HepG2 (cell line): Measurements from ENCODE around the gene S100A16. TPM values are rescaled to one million over a fixed set of nuclear protein-coding genes. Genes with fewer than 3 reads are reported as not detected.

Experiments used
- CENPT ChIP-seq: sonication (generic); formaldehyde crosslinking; IDR thresholded peaks from 2 replicates; pipeline ENCODE4 v1.8.0; 2022; ENCODE audit warnings: low read depth, mild to moderate bottlenecking, moderate library complexity, missing genetic modification reagents
- EEA1 ChIP-seq: sonication (generic); formaldehyde crosslinking; IDR thresholded peaks from 2 replicates; pipeline ENCODE4 v1.5.1; 2020; ENCODE audit warnings: mild to moderate bottlenecking, missing genetic modification reagents, borderline replicate concordance
- GFI1 ChIP-seq: sonication (generic); formaldehyde crosslinking; IDR thresholded peaks from 2 replicates; pipeline ENCODE4 v1.5.0; 2020; ENCODE audit warnings: missing genetic modification reagents, mild to moderate bottlenecking, borderline replicate concordance
- MIER3 ChIP-seq: IDR thresholded peaks from 2 replicates; pipeline ENCODE4 v1.6.1; 2016; ENCODE audit warnings: missing compliant biosample characterization, borderline replicate concordance
- NCOA5 ChIP-seq: sonication (generic); formaldehyde crosslinking; IDR thresholded peaks from 2 replicates; pipeline ENCODE4 v1.4.0; 2020; ENCODE audit warnings: missing genetic modification reagents
- PLRG1 ChIP-seq: fragments of 450-650 bp; conservative IDR thresholded peaks from 2 replicates; pipeline ENCODE4 v1.6.1; 2016
- SOX13 ChIP-seq, 3 experiments: fragments of 450-650 bp in 1 of 3; sonication (generic) in 1 of 3; formaldehyde crosslinking in 1 of 3; IDR thresholded peaks in 2 of 3; conservative IDR thresholded peaks in 1 of 3; 2 replicates each; pipeline versions ENCODE4 v1.5.0 to v1.6.1; 2016 to 2020; ENCODE audit warnings: antibody characterized with exemption in 1 of 3, mild to moderate bottlenecking in 1 of 3, missing compliant biosample characterization in 1 of 3, missing genetic modification reagents in 1 of 3, moderate library complexity in 1 of 3
- TCF12 ChIP-seq, 2 experiments: fragments of 450-650 bp in 1 of 2; sonication (generic) in 1 of 2; formaldehyde crosslinking in 1 of 2; IDR thresholded peaks; 2 replicates each; pipeline versions ENCODE4 v1.6.1 to v1.8.0; 2017 to 2022; ENCODE audit warnings: antibody characterized with exemption in 1 of 2, mild to moderate bottlenecking in 1 of 2, missing genetic modification reagents in 1 of 2, moderate library complexity in 1 of 2
- ZFP1 ChIP-seq: IDR thresholded peaks from 2 replicates; pipeline ENCODE4 v1.6.1; 2016
- ZFP62 ChIP-seq: sonication (generic); formaldehyde crosslinking; IDR thresholded peaks from 2 replicates; pipeline ENCODE4 v1.4.0; 2020; ENCODE audit warnings: missing genetic modification reagents
- ZFY ChIP-seq: sonication (generic); formaldehyde crosslinking; IDR thresholded peaks from 2 replicates; pipeline ENCODE4 v1.4.0; 2020; ENCODE audit warnings: missing genetic modification reagents
- ZFYVE20 ChIP-seq: sonication (generic); formaldehyde crosslinking; IDR thresholded peaks from 2 replicates; pipeline ENCODE4 v1.8.0; 2023; ENCODE audit warnings: low read depth, mild to moderate bottlenecking, moderate library complexity, missing genetic modification reagents, borderline replicate concordance
- ZNF605 ChIP-seq: sonication (generic); formaldehyde crosslinking; IDR thresholded peaks from 2 replicates; pipeline ENCODE4 v1.8.0; 2022; ENCODE audit warnings: mild to moderate bottlenecking, missing genetic modification reagents
- ZNF703 ChIP-seq: sonication (generic); formaldehyde crosslinking; IDR thresholded peaks from 2 replicates; pipeline ENCODE4 v1.5.1; 2020; ENCODE audit warnings: missing genetic modification reagents, mild to moderate bottlenecking, moderate library complexity, borderline replicate concordance
- ZNF713 ChIP-seq: sonication (generic); formaldehyde crosslinking; IDR thresholded peaks from 2 replicates; pipeline ENCODE4 v1.4.0; 2020; ENCODE audit warnings: mild to moderate bottlenecking, missing genetic modification reagents
- ZNF749 ChIP-seq: sonication (generic); formaldehyde crosslinking; IDR thresholded peaks from 2 replicates; pipeline ENCODE4 v1.8.0; 2022; ENCODE audit warnings: mild to moderate bottlenecking, missing genetic modification reagents, moderate library complexity, borderline replicate concordance
- polyA plus RNA-seq, 8 experiments: library from polyadenylated mRNA; depleted of rRNA in 3 of 8; stranded (reverse) in 7 of 8; unstranded in 1 of 8; fragments of >200 nt; fragmentation: Illumina TruSeq in 4 of 8; extraction: Trizol in 4 of 8; gene quantifications; 2 replicates each; pipeline versions ENCODE4 v1.2.1 to v1.2.3, GENCODE V29; 2011 to 2016; ENCODE audit warnings: low read depth in 4 of 8, missing spikeins in 1 of 8, mixed read lengths in 1 of 8; ENCODE audit not compliant: insufficient read depth in 1 of 8
- total RNA-seq, 5 experiments: library from RNA; depleted of rRNA; stranded (reverse); fragments of >200 nt; fragmentation: Illumina TruSeq; extraction: Trizol; gene quantifications; 2 replicates each; pipeline ENCODE4 v1.2.3, GENCODE V29; 2016; ENCODE audit warnings: low read depth in 1 of 5
- TF ChIP-seq, protein P1 (sequence below): sonication (generic); formaldehyde crosslinking; IDR thresholded peaks from 2 replicates; pipeline ENCODE4 v1.9.0; 2021; ENCODE audit warnings: missing genetic modification reagents, borderline replicate concordance
- TF ChIP-seq, protein P2 (sequence below): sonication (generic); formaldehyde crosslinking; IDR thresholded peaks from 2 replicates; pipeline ENCODE4 v1.9.0; 2021; ENCODE audit warnings: missing genetic modification reagents, mild to moderate bottlenecking, borderline replicate concordance
- TF ChIP-seq, protein P3 (sequence below): sonication (generic); formaldehyde crosslinking; IDR thresholded peaks from 2 replicates; pipeline ENCODE4 v1.4.0; 2020; ENCODE audit warnings: missing genetic modification reagents
- TF ChIP-seq, protein P4 (sequence below): sonication (generic); formaldehyde crosslinking; IDR thresholded peaks from 2 replicates; pipeline ENCODE4 v1.4.0; 2020; ENCODE audit warnings: missing genetic modification reagents
- TF ChIP-seq, protein P5 (sequence below): IDR thresholded peaks from 2 replicates; pipeline ENCODE4 v1.6.1; 2016; ENCODE audit warnings: missing genetic modification reagents, missing compliant biosample characterization

The S100A16 gene
- total and polyA plus RNA-seq, 2 of the 13 experiments (the other 11 are each of a cell fraction or from before 2014, with no cell fraction given) = 46.0 to 195 TPM

DNA sequence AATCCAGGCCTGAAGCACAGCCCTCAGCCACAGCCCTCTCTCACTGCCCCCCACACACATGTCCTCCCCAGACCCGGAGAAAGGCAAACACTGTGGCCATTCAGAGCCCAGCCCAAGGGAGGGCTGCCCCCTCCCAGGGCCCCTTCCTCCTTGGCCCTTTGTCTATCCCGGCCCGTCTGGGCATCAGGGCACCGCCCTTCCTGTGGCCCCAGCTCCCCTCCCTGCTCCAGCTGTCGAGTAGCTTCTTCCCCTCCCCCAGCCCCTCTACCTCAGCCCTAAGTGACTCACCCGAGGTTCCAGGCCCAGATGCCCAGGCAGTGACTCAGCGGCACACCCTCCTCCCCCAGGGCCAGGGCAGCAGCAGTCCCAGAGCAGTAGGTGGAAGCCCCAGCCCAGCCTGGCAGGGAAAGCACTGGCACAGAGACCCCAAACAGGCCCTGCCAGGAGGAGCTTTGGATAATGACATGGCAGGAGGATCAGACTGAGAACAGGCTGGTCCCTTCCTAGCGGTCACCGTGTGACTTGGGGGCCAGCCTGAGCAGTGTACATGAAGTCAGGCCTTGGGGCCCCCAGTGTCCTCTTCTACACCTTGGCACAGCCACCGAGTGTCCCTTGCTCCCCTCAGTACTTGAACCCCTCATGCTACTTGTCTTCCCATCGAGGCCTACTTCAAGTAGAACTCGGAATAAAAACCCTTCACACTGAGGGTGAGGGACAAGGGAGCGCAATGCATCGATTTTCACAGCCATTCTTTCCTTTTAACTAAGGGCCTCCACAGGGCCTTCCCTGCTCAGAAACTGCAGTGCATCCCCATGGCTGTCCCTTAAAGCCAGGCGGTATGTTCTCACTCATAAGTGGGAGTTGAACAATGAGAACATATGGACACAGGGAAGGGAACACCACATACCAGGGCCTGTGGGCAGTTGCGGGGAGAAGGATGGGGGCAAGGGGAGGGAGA lies 46.2 kb downstream of the S100A16 start (continued):
- TF ChIP-seq, protein P1, sequence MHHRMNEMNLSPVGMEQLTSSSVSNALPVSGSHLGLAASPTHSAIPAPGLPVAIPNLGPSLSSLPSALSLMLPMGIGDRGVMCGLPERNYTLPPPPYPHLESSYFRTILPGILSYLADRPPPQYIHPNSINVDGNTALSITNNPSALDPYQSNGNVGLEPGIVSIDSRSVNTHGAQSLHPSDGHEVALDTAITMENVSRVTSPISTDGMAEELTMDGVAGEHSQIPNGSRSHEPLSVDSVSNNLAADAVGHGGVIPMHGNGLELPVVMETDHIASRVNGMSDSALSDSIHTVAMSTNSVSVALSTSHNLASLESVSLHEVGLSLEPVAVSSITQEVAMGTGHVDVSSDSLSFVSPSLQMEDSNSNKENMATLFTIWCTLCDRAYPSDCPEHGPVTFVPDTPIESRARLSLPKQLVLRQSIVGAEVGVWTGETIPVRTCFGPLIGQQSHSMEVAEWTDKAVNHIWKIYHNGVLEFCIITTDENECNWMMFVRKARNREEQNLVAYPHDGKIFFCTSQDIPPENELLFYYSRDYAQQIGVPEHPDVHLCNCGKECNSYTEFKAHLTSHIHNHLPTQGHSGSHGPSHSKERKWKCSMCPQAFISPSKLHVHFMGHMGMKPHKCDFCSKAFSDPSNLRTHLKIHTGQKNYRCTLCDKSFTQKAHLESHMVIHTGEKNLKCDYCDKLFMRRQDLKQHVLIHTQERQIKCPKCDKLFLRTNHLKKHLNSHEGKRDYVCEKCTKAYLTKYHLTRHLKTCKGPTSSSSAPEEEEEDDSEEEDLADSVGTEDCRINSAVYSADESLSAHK (CRISPR knock-in tag) = no peak
- TF ChIP-seq ZNF713 (CRISPR knock-in tag) (no peak), MIER3 (CRISPR knock-in tag) (0 out of 2 replicates have a peak, but pooled peaks have one; percentile 46), EEA1 (CRISPR knock-in tag) (no peak), ZFYVE20 (CRISPR knock-in tag) (no peak), CENPT (no peak), SOX13 (IDR thresholded peaks at IDR 0.05) (0 out of 2 replicates have a peak, but pooled peaks have one; percentile 13), SOX13 (CRISPR knock-in tag; conservative IDR thresholded peaks at IDR 0.05 in 1 of 2, IDR thresholded peaks at IDR 0.05 in 1 of 2) (peak in 1 of 2 experiments; percentile 76; a peak in 2 of 4 replicates), GFI1 (CRISPR knock-in tag) (no peak), ZFP1 (CRISPR knock-in tag) (no peak), ZNF605 (CRISPR knock-in tag) (no peak), ZNF703 (CRISPR knock-in tag) (no peak), NCOA5 (CRISPR knock-in tag) (no peak), ZNF749 (CRISPR knock-in tag) (no peak), TCF12 (IDR thresholded peaks at IDR 0.05) (no peak), TCF12 (CRISPR knock-in tag; IDR thresholded peaks at IDR 0.05) (no peak), ZFY (CRISPR knock-in tag) (no peak), PLRG1 (no peak), ZFP62 (CRISPR knock-in tag) (no peak)
- TF ChIP-seq, protein P2, sequence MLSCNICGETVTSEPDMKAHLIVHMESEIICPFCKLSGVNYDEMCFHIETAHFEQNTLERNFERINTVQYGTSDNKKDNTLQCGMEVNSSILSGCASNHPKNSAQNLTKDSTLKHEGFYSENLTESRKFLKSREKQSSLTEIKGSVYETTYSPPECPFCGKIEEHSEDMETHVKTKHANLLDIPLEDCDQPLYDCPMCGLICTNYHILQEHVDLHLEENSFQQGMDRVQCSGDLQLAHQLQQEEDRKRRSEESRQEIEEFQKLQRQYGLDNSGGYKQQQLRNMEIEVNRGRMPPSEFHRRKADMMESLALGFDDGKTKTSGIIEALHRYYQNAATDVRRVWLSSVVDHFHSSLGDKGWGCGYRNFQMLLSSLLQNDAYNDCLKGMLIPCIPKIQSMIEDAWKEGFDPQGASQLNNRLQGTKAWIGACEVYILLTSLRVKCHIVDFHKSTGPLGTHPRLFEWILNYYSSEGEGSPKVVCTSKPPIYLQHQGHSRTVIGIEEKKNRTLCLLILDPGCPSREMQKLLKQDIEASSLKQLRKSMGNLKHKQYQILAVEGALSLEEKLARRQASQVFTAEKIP (CRISPR knock-in tag) = no peak
- TF ChIP-seq, protein P3, sequence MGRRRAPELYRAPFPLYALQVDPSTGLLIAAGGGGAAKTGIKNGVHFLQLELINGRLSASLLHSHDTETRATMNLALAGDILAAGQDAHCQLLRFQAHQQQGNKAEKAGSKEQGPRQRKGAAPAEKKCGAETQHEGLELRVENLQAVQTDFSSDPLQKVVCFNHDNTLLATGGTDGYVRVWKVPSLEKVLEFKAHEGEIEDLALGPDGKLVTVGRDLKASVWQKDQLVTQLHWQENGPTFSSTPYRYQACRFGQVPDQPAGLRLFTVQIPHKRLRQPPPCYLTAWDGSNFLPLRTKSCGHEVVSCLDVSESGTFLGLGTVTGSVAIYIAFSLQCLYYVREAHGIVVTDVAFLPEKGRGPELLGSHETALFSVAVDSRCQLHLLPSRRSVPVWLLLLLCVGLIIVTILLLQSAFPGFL (CRISPR knock-in tag) = no peak
- TF ChIP-seq, protein P4, sequence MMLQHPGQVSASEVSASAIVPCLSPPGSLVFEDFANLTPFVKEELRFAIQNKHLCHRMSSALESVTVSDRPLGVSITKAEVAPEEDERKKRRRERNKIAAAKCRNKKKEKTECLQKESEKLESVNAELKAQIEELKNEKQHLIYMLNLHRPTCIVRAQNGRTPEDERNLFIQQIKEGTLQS = peak; percentile 97
- TF ChIP-seq, protein P5, sequence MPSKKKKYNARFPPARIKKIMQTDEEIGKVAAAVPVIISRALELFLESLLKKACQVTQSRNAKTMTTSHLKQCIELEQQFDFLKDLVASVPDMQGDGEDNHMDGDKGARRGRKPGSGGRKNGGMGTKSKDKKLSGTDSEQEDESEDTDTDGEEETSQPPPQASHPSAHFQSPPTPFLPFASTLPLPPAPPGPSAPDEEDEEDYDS = no peak
